ENCODE data around the gene NFIB.

DNA sequence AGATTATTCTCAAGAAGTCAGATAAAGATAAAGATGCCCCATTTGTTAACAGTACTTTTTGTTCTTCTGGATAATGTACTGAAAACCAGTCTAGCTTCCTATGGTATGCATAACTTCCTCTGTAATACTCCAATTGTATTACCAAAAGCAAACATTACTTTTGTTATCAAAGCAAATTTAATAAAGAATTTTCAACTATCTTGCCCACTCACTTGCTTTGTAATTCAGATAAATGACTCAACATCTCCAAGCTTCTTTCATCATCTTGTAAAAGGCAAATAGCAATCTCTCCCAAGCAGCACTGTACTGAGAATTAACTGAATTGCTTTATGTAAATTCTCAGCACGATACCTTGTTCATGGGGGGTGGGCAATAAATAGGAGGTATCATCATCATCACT lies 98.3 kb downstream of the NFIB start:
- TF ChIP-seq EZH2phosphoT487 (IDR thresholded peaks at IDR 0.05; ENCODE audit: low read depth, severe bottlenecking, unreplicated experiment) (no peak), EZH2 (IDR thresholded peaks at IDR 0.05; ENCODE audit: borderline replicate concordance) (no peak)
- TF ChIP-seq, protein P1, sequence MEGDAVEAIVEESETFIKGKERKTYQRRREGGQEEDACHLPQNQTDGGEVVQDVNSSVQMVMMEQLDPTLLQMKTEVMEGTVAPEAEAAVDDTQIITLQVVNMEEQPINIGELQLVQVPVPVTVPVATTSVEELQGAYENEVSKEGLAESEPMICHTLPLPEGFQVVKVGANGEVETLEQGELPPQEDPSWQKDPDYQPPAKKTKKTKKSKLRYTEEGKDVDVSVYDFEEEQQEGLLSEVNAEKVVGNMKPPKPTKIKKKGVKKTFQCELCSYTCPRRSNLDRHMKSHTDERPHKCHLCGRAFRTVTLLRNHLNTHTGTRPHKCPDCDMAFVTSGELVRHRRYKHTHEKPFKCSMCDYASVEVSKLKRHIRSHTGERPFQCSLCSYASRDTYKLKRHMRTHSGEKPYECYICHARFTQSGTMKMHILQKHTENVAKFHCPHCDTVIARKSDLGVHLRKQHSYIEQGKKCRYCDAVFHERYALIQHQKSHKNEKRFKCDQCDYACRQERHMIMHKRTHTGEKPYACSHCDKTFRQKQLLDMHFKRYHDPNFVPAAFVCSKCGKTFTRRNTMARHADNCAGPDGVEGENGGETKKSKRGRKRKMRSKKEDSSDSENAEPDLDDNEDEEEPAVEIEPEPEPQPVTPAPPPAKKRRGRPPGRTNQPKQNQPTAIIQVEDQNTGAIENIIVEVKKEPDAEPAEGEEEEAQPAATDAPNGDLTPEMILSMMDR (IDR thresholded peaks at IDR 0.05; ENCODE audit: poor library complexity): no peak

Data from hepatocyte (in vitro differentiated cells).